HK-2 (cell line): ENCODE measurements around the gene ZRANB2.

ENCODE experiments used
- DNase-seq: peaks from one replicate; pipeline ENCODE4 v3.0.0-alpha.2; 2018; ENCODE audit not compliant: unreplicated experiment

ZRANB2 gene

GRCh38 chr1:71068325-71069240, 12.3 kb downstream of the ZRANB2 start:
- no peak for DNase-seq

GRCh38 chr1:71054791-71055190, 26.0 kb downstream of the ZRANB2 start:
- DNase-seq, result no peak

GRCh38 chr1:71054281-71054731, 26.5 kb downstream of the ZRANB2 start:
- DNase-seq, result no peak

GRCh38 chr1:71053758-71054157, 27.1 kb downstream of the ZRANB2 start:
- no peak for DNase-seq

- no peak for DNase-seq
Measured at GRCh38 chr1:71053146-71053545, 27.7 kb downstream of the ZRANB2 start.

- no peak for DNase-seq
Measured at GRCh38 chr1:71049951-71050598, 30.8 kb downstream of the ZRANB2 start.

GRCh38 chr1:71047635-71048607, 32.9 kb downstream of the ZRANB2 start, which contains the start of gene PTGER3:
Gene PTGER3, minus strand, starts transcription at chr1:71047816. Its CDS starts 239 bp downstream, at chr1:71047577.
- DNase-seq, result peak; percentile 45

GRCh38 chr1:71046891-71047634, 33.8 kb downstream of the ZRANB2 start:
- no peak for DNase-seq

- no peak for DNase-seq
Measured at GRCh38 chr1:71045463-71046028, 35.3 kb downstream of the ZRANB2 start.

GRCh38 chr1:71044833-71045232, 36.0 kb downstream of the ZRANB2 start:
- DNase-seq, result no peak

GRCh38 chr1:71043065-71043464, 37.8 kb downstream of the ZRANB2 start:
- no peak for DNase-seq

GRCh38 chr1:71041806-71042205, 39.0 kb downstream of the ZRANB2 start:
- DNase-seq, result no peak

GRCh38 chr1:71039661-71040262, 41.1 kb downstream of the ZRANB2 start:
- DNase-seq, result no peak

- DNase-seq, result no peak
Measured at GRCh38 chr1:71038942-71039341, 41.9 kb downstream of the ZRANB2 start.

- no peak for DNase-seq
Measured at GRCh38 chr1:71037829-71038620, 42.8 kb downstream of the ZRANB2 start.

GRCh38 chr1:71037066-71037465, 43.8 kb downstream of the ZRANB2 start:
- no peak for DNase-seq

- DNase-seq, result no peak
Measured at GRCh38 chr1:71033136-71033535, 47.7 kb downstream of the ZRANB2 start.

GRCh38 chr1:71031426-71031825, 49.4 kb downstream of the ZRANB2 start:
- no peak for DNase-seq

GRCh38 chr1:71030026-71030425, 50.8 kb downstream of the ZRANB2 start:
- DNase-seq, result no peak
